Colonic mucosa (tissue), 4 donors: Measurements from ENCODE around the gene CCDC47. TPM values are rescaled to one million over a fixed set of nuclear protein-coding genes. Genes with fewer than 3 reads are reported as not detected.

ENCODE experiments used
- DNase-seq: peaks from one replicate; pipeline ENCODE4 v3.0.0-alpha.2; 2020
- H3K27ac ChIP-seq: fragments of 200-600 bp; one replicate; pipeline ENCODE4 v1.8.0; 2021
- H3K27me3 ChIP-seq: fragments of 200-600 bp; one replicate; pipeline ENCODE4 v1.8.0; 2021
- H3K36me3 ChIP-seq: fragments of 200-600 bp; one replicate; pipeline ENCODE4 v1.8.0; 2021
- H3K4me1 ChIP-seq: fragments of 200-600 bp; one replicate; pipeline ENCODE4 v1.8.0; 2021; ENCODE audit warnings: mild to moderate bottlenecking
- H3K4me3 ChIP-seq: fragments of 200-600 bp; one replicate; pipeline ENCODE4 v1.8.0; 2021
- H3K9ac ChIP-seq, 2 donors: one replicate each; pipeline ENCODE4 v1.7.0; 2013; ENCODE audit warnings: control low read depth in 2 of 2, low read depth in 2 of 2, low read length in 2 of 2
- H3K9me3 ChIP-seq: fragments of 200-600 bp; one replicate; pipeline ENCODE4 v1.8.0; 2021
- CTCF ChIP-seq: fragments of 200-600 bp; IDR thresholded peaks from one replicate; pipeline ENCODE4 v1.8.0; 2022; ENCODE audit warnings: antibody characterized with exemption, mild to moderate bottlenecking
- intact Hi-C: fragments of 100-400 bp; cut with DNase I; formaldehyde crosslinking; loops from one replicate; pipeline ENCODE4 v1.14.1; 2022
- total RNA-seq, 2 donors: library from RNA; stranded (reverse); fragmentation: NEBNext Ultra II Directional in 1 of 2; extraction: Animal tissue kit (Norgen Biotek cat#: 25700) in 1 of 2; gene quantifications; one replicate each; pipeline ENCODE4 v1.2.1, GENCODE V29; 2021
- donor health status: healthy.
- donor health status: DM: no; HTN: no; CAD: no.
- donor health status: DM: no; HTN: no; CAD: no.

Gene CCDC47
- total RNA-seq, 2 donors from 2014 or later: 128 to 145 TPM

GRCh38 chr17:63704259-63704576 is 69.2 kb downstream of the CCDC47 start:
- Histone ChIP-seq H3K27ac (no peak overlapping the region), H3K36me3 (no peaks in the 10 kb centered on the region), H3K9me3 (no peaks in the 10 kb centered on the region), H3K4me1 (no peaks in the 10 kb centered on the region), H3K9ac (no peak overlapping the region), H3K27me3 (peaks cover under 1% of the 10 kb centered on the region), H3K4me3 (no peak overlapping the region)
- TF ChIP-seq CTCF: no peak
- no peak for DNase-seq
- intact Hi-C loops: loop anchor here (10.0 kb wide), 1 partner anchor 279 kb away; no protein-coding TSS in a partner anchor

DNA sequence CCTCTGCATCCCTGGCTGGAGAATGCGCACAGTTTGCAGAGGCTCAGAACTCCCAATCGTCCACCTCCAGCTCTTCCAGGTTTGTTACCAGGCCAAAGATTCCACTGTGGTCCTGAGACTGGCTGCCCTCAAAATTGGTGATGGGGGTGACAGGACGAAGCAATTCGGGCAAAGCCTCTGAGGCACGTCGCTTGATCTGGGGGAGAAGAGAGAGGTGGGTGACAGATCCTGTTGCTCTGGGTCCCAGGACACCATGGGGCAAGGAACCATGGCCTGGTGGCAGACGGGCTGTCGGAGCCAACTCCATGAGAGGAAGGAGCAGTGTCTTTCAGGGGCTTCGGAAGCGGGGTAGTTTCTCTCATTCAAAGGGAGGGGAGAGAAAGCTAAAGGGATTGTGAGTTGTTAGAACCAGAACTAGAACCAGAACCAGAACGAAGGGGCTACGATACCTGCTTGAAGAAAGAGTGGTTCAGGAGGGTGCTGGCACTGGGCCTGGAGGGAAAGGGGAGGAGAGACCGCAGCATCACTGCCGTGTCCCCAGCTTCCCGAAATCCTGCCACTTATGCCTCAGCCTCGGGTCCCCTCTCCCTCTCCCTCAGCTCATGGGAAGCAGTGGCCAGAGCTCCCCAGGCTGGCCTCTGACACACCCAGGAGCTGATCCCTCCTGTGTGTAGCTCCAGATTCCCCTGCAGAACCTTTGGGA is 69.7 kb downstream of the CCDC47 start:
- Histone ChIP-seq H3K27ac (no peak overlapping the region), H3K36me3 (no peaks in the 10 kb centered on the region), H3K27me3 (peaks cover 6% of the 10 kb centered on the region), H3K9me3 (no peaks in the 10 kb centered on the region), H3K9ac (no peak overlapping the region), H3K4me3 (no peak overlapping the region), H3K4me1 (no peaks in the 10 kb centered on the region)
- no peak for DNase-seq
- intact Hi-C loops: loop anchor here (10.0 kb wide), 1 partner anchor 279 kb away; no protein-coding TSS in a partner anchor
- TF ChIP-seq CTCF: no peak

DNA sequence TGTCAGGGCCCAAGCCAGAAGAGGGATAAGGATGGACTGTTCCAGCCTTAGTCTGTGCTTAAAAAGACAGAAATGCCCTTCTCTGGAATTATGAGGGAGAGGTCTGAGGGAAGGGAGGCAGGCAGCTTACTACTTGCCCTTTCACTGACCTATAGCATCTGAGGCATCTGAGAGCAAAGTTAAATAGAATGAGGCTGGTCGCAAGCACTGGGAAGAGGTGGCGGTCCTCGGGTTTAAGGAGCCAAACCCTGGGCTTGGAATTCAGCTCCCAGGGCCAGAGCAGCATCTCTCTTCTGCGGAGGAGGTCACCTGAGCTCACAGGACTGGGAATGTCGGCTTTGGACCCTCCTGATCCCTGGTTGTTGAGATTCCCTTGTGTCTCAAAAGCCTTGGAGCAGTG is 70.4 kb downstream of the CCDC47 start:
- no peak for TF ChIP-seq CTCF
- intact Hi-C loops: loop anchor here (10.0 kb wide), 1 partner anchor 278 kb away; no protein-coding TSS in a partner anchor
- H3K9ac ChIP-seq: no peak overlapping the region
- no peaks in the 10 kb centered on the region for H3K36me3 ChIP-seq
- H3K4me1 ChIP-seq: no peaks in the 10 kb centered on the region
- H3K4me3 ChIP-seq: no peak overlapping the region
- H3K27ac ChIP-seq: no peak overlapping the region
- H3K27me3 ChIP-seq: peaks cover 7% of the 10 kb centered on the region
- DNase-seq: no peak
- H3K9me3 ChIP-seq: no peaks in the 10 kb centered on the region

- Histone ChIP-seq H3K9me3 (no peaks in the 10 kb centered on the region), H3K9ac (no peak overlapping the region), H3K4me1 (no peaks in the 10 kb centered on the region), H3K27me3 (peaks cover 7% of the 10 kb centered on the region), H3K36me3 (no peaks in the 10 kb centered on the region), H3K27ac (peak overlapping the region; percentile 78), H3K4me3 (no peak overlapping the region)
- no peak for DNase-seq
- no peak for TF ChIP-seq CTCF
- intact Hi-C loops: loop anchor here (10.0 kb wide), 1 partner anchor 278 kb away; no protein-coding TSS in a partner anchor
Observed at GRCh38 chr17:63702721-63703015, 70.7 kb downstream of the CCDC47 start.

- H3K4me1 ChIP-seq: no peaks in the 10 kb centered on the region
- peak overlapping the region in 1 of 2 donors; percentile 50 for H3K9ac ChIP-seq
- no peaks in the 10 kb centered on the region for H3K36me3 ChIP-seq
- peaks cover 7% of the 10 kb centered on the region for H3K27me3 ChIP-seq
- H3K27ac ChIP-seq: peak overlapping the region; percentile 78
- no peaks in the 10 kb centered on the region for H3K9me3 ChIP-seq
- intact Hi-C loops: loop anchor here (10.0 kb wide), 1 partner anchor 277 kb away; no protein-coding TSS in a partner anchor
- no peak for TF ChIP-seq CTCF
- H3K4me3 ChIP-seq: no peak overlapping the region
- peak; percentile 42 for DNase-seq
Observed at GRCh38 chr17:63701868-63702720, 71.3 kb downstream of the CCDC47 start.
